MM.1S (cell line): ENCODE results near the gene CRTC3.

Experiments used
- EZH2 ChIP-seq: fragments of 300-600 bp; sonication (generic); optimal IDR thresholded peaks from 2 replicates; pipeline ENCODE3; 2017; ENCODE audit warnings: low read depth, mild to moderate bottlenecking, antibody characterized with exemption, low read length, mixed read lengths
- TF ChIP-seq, protein P1 (sequence below): fragments of 300-600 bp; sonication (generic); IDR thresholded peaks from 2 replicates; pipeline ENCODE4 v1.5.1; 2016; ENCODE audit warnings: antibody characterized with exemption, low read length, mixed read lengths

DNA sequence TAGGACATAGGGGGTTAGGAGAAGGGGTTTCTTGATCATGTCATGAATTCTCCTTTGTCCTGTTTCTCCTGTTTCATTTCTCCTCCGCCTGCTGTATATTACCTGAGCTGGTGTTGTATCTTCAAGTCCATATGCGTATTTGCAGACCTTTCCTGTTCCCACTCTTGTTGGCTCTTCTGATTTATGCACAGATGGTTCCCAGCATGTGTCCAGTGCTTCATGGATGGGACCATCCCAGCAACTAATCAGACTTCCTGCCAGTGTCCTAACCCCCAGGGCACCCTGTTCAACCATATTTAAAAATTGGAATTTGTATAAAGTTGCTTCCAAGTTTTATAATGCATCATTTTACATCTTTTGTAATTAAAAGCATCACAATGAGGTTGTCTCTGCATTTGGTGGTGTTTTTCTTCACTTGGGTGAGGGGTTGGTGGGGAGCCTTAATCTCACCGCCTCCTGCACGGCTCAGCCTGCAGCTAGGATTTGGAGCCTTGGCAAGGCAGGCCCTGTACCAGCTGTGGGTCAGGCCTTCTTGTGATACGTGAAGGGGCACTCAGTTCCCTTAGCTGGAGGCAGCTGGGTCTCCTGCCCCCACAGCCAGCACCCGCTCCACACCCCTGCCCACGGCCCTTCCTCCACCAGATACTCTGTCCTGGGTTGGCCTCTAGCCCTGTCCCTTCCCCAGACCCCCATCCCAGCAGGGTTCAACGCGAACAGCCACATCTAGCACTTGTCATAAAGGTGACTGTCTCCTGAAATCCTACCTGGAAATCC is 115.4 kb downstream of the CRTC3 start:
- TF ChIP-seq, protein P1, sequence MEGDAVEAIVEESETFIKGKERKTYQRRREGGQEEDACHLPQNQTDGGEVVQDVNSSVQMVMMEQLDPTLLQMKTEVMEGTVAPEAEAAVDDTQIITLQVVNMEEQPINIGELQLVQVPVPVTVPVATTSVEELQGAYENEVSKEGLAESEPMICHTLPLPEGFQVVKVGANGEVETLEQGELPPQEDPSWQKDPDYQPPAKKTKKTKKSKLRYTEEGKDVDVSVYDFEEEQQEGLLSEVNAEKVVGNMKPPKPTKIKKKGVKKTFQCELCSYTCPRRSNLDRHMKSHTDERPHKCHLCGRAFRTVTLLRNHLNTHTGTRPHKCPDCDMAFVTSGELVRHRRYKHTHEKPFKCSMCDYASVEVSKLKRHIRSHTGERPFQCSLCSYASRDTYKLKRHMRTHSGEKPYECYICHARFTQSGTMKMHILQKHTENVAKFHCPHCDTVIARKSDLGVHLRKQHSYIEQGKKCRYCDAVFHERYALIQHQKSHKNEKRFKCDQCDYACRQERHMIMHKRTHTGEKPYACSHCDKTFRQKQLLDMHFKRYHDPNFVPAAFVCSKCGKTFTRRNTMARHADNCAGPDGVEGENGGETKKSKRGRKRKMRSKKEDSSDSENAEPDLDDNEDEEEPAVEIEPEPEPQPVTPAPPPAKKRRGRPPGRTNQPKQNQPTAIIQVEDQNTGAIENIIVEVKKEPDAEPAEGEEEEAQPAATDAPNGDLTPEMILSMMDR: no peak
- TF ChIP-seq EZH2: no peak
